ENCODE measurements around the gene ITGB1.
"Not testable (repeated sequence)": the region's sequence is repeated elsewhere in the genome, so short reads cannot be mapped to it uniquely, and the experiment has no call there.

ITGB1 gene

DNA sequence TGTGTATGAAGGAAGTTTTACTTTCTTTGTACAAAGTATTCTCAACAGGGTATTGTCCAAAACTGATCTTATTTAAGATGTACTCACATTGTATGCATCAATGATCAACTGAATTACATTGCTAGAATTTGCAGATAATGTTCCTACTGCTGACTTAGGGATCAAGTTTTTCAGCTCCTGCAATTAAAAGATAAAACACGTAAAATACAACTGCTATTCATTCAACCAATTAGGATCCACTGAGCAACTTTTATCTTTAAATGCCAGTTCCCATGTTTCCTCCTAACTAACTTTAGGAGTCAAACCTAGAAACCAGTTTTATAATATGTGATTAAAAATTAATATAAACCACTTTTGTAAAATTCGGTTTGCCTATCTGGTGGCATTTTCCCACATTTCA is 35.9 kb downstream of the ITGB1 start:
- no peak for DNase-seq
- Mint-ChIP-seq H3K27me3 (no peaks in the 10 kb centered on the region), H3K36me3 (peaks cover 34 to 51% of the 10 kb centered on the region in 2 donors), H3K4me3 (no peak overlapping the region), H3K27ac (no peak overlapping the region), H3K9me3 (peaks cover 0 to 1% of the 10 kb centered on the region in 2 donors), H3K4me1 (peaks cover 0 to 2% of the 10 kb centered on the region in 2 donors)
- ATAC-seq (replicated peaks), result no peak

DNA sequence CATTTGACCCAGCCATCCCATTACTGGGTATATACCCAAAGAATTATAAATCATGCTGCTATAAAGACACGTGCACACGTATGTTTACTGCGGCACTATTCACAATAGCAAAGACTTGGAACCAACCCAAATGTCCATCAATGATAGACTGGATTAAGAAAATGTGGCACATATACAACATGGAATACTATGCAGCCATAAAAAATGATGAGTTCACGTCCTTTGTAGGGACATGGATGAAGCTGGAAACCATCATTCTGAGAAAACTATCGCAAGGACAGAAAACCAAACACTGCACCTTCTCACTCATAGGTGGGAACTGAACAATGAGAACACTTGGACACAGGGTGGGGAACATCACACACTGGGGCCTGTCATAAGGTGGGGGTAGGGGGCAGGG is 40.2 kb downstream of the ITGB1 start:
- H3K4me3 Mint-ChIP-seq; H3K27ac Mint-ChIP-seq; DNase-seq; ATAC-seq (replicated peaks); H3K9me3 Mint-ChIP-seq; H3K4me1 Mint-ChIP-seq; H3K27me3 Mint-ChIP-seq: not testable (repeated sequence)
- peaks cover 48 to 61% of the 10 kb centered on the region in 2 donors for H3K36me3 Mint-ChIP-seq

DNA sequence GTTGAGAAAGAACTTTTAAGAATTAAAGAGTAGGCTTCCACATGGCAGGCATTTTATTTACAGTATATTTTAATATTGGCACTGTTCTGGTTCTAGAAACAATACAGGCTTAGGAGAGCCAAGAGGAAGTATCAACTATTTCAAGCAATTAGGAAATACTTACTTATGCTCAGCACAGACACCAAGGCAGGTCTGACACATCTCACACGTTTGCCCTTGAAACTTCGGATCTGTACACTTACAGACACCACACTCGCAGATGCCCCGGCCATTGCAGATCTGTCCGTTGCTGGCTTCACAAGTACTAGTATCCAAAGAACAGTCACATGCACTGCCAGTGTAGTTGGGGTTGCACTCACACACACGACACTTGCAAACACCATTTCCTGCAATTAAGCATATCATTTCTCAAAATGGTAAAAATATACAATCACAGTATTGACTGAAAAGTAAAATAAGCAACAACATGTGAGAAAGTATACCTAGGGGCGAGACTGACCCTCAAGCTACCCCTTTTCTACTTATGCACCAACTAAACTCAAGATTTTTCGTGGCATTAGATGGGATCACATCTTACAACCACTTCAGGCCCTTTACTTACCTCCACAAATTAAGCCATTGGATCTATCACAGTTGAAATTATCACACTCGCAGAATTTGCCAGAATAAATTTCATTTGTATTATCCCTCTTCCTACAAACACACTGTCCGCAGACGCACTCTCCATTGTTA is 46.6 kb downstream of the ITGB1 start:
- no peak overlapping the region for H3K27ac Mint-ChIP-seq
- no peaks in the 10 kb centered on the region for H3K27me3 Mint-ChIP-seq
- ATAC-seq (replicated peaks) (no peak), DNase-seq (no peak)
- H3K4me3 Mint-ChIP-seq, result no peak overlapping the region
- H3K36me3 Mint-ChIP-seq, result peaks cover 43 to 62% of the 10 kb centered on the region in 2 donors
- H3K9me3 Mint-ChIP-seq, result no peaks in the 10 kb centered on the region
- H3K4me1 Mint-ChIP-seq, result peaks cover 0 to 2% of the 10 kb centered on the region in 2 donors

DNA sequence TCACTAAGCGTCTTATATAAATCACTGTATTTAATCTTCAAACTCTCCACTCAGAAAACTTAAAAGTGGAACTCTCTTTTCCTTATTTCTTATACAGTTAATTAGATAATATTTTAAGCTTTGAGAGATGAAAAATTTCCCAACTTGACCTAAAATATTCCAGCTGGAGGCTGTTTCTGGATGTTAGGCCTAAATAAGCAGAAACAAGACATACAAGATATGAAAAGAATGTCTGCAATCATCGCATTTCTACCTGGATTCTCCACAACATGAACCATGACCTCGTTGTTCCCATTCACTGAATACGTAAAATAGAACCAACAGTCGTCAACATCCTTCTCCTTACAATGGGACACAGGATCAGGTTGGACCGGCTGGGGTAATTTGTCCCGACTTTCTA is 48.1 kb downstream of the ITGB1 start:
- H3K27me3 Mint-ChIP-seq; H3K9me3 Mint-ChIP-seq; H3K27ac Mint-ChIP-seq; H3K4me1 Mint-ChIP-seq; ATAC-seq (replicated peaks); H3K4me3 Mint-ChIP-seq; DNase-seq: not testable (repeated sequence)
- H3K36me3 Mint-ChIP-seq, result peaks cover 29 to 54% of the 10 kb centered on the region in 2 donors

DNA sequence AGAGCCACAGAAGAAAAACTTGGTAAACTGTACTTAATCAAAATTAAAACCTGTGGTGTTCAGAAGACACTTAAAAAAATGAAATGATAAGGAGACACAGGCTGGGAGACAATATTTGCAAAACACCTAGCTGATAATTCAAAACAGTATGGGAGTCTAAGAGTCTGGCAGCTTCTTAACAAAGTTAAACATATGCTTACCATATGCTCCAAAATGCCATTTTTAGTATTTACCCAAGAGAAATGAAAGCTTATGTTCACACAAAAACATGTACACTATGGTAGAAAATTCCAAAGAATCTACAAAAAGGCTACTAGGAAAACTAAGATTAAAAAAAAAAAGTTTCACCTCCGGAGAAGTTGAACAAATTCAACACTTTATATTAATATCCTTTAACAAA is 48.6 kb downstream of the ITGB1 start:
- Mint-ChIP-seq H3K36me3 (peaks cover 24 to 49% of the 10 kb centered on the region in 2 donors), H3K4me3 (no peak overlapping the region), H3K9me3 (no peaks in the 10 kb centered on the region), H3K27ac (no peak overlapping the region), H3K27me3 (no peaks in the 10 kb centered on the region), H3K4me1 (peaks cover 0 to 2% of the 10 kb centered on the region in 2 donors)
- DNase-seq (no peak), ATAC-seq (replicated peaks) (no peak)

DNA sequence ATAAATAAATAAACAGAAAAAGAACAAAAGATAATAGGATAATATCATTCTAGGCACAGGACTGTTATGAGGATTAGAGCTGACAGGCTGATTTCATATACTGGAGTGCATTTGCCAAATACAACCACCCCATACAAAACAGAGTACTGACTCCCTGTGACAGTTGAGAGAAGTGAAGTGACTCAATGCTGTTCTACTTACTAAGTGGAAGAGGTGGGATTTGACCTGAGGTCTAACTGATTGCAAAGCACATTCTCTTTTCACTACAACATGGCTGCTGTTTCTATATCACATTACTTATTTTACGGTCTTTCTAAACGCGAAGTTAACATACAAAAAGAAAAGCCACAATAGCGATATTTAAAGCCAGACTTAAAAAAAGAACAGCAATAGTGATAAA is 51.4 kb downstream of the ITGB1 start:
- Mint-ChIP-seq H3K4me3 (no peak overlapping the region), H3K27ac (no peak overlapping the region), H3K36me3 (peaks cover 5 to 38% of the 10 kb centered on the region in 2 donors), H3K9me3 (no peaks in the 10 kb centered on the region), H3K4me1 (no peaks in the 10 kb centered on the region), H3K27me3 (no peaks in the 10 kb centered on the region)
- ATAC-seq (replicated peaks) (no peak), DNase-seq (no peak)

DNA sequence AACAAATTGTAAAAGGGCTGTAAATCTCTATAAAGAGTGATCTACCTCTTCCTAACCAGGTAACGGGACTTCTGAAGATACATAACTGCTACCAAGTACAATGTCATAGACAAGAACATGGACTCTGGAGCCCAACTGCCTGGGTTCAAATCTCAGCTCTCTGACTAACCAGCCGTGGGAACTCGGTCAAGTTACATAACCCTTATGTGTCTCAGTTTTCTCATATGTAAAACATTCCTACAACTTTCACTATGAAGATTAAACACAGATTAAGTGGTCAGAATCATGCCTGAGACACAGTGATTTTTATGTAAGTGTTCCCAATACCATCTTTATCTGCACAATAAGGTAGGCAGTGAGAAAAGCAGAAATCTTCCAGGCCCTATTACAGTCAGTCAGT is 52.6 kb downstream of the ITGB1 start:
- Mint-ChIP-seq H3K9me3 (no peaks in the 10 kb centered on the region), H3K4me1 (no peaks in the 10 kb centered on the region), H3K27ac (no peak overlapping the region), H3K4me3 (no peak overlapping the region), H3K27me3 (no peaks in the 10 kb centered on the region), H3K36me3 (peaks cover 5 to 34% of the 10 kb centered on the region in 2 donors)
- DNase-seq, result no peak
- no peak for ATAC-seq (replicated peaks)

DNA sequence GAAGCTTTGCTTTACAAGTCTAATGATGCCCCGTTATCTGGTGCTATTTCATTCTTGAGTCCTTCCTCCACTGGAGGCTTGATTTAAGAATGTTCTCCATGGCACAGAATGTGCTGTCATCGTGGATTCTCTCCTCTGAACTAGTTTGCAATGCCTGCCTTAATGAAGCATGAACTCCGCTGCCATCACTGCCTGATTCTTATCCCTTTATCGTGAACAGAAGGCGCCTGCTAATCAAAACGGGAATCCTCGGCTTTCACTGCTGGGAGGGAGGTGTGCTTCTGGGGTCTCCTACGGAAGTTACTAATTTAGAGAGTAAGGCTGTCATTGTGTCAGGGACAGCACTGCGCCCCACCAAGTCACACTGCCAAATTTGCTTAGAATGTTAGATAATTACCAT is 56.2 kb downstream of the ITGB1 start:
- H3K4me1 Mint-ChIP-seq, result no peaks in the 10 kb centered on the region
- no peaks in the 10 kb centered on the region for H3K27me3 Mint-ChIP-seq
- H3K9me3 Mint-ChIP-seq, result no peaks in the 10 kb centered on the region
- DNase-seq, result no peak
- H3K27ac Mint-ChIP-seq, result no peak overlapping the region
- H3K36me3 Mint-ChIP-seq, result peaks cover 9 to 36% of the 10 kb centered on the region in 2 donors
- no peak overlapping the region for H3K4me3 Mint-ChIP-seq
- no peak for ATAC-seq (replicated peaks)

DNA sequence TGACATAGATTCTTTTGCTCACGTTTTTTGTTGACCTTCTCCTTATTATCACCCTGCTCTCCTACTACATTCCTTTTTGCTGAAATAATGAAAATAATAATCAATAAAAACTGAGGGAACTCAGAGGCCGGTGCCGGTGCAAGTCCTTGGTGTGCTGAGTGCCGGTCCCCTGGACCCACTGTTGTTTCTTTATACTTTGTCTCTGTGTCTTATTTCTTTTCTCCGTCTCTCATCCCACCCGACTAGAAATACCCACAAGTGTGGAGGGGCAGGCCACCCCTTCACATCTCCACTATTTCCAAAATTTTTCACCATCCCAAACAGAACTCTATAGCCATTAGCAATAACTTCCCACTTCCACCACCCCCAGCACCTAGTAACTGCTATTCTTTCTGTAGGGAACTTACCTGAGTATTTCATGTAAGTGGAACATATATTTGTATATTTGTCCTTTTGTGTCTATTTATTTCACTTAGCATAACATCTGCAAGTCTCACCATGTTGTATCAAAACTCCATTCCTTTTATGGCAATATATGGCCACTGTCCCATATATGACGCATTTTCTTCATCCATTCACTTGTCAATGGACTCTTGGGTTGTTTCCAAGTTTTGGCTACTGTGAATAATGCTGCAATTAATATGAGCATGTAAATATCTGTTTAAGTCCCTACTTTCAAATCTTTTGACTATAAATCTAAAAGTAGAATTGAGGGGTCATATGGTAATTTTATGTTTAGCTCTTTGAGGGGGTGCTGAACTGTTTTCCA is 62.6 kb downstream of the ITGB1 start:
- H3K36me3 Mint-ChIP-seq, result peaks cover 11 to 26% of the 10 kb centered on the region in 2 donors
- H3K9me3 Mint-ChIP-seq; H3K27me3 Mint-ChIP-seq; ATAC-seq (replicated peaks); H3K4me3 Mint-ChIP-seq; DNase-seq; H3K27ac Mint-ChIP-seq; H3K4me1 Mint-ChIP-seq: not testable (repeated sequence)

DNA sequence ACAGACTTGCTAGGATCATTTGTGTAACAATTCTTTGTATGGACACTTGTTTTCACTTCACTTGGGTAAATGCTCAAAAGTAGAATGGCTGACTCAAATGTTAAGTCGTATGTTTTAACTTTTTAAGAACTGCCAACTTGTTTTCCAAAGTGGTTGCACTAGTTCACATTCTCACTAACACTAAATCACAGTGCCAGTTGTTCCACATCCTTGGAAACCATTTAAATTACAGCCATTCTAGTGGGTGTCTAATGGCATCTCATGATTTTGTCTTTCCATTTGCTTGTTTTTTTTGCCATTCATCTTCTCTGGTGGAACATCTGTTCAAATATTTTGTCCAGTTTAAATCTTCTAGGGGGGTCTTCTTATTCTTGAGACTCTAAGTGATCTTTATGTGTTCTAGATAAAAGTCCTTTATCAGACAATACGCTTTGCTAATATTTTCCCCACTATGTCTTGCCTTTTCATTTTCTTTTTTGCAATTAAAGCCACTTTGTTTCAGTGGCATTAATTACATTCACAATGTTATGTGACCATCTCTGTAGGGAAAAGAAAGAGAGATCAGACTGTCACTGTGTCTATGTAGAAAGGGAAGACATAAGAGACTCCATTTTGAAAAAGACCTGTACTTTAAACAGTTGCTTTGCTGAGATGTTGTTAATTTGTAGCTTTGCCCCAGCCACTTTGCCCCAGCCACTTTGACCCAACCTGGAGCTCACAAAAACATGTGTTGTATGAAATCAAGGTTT is 63.9 kb downstream of the ITGB1 start:
- Mint-ChIP-seq H3K4me3 (no peak overlapping the region), H3K9me3 (no peaks in the 10 kb centered on the region), H3K27ac (no peak overlapping the region), H3K4me1 (no peaks in the 10 kb centered on the region), H3K27me3 (no peaks in the 10 kb centered on the region), H3K36me3 (peaks cover 11 to 26% of the 10 kb centered on the region in 2 donors)
- ATAC-seq (replicated peaks), result no peak
- DNase-seq, result no peak

DNA sequence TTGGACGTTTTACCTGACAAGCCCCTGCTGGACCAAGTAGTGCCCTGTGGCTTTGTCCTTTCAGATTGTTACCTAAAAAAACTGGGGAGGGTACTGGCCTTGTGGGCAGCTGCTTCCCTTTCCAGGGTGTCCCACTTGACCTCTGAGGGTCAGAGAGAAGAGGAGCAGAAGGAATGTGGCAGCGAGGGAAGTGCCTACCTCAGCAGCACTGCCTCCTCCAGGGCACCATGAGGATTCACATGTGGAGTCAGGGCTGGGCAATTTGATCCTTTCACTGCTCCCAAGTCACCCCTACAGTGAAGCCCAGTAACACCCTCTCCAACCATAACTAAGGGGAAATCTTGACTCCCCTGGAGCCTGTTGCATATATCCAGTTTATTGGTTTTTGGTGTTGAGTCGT is 64.6 kb downstream of the ITGB1 start:
- H3K4me3 Mint-ChIP-seq, result no peak overlapping the region
- H3K36me3 Mint-ChIP-seq, result peaks cover 11 to 25% of the 10 kb centered on the region in 2 donors
- H3K27ac Mint-ChIP-seq, result no peak overlapping the region
- no peaks in the 10 kb centered on the region for H3K4me1 Mint-ChIP-seq
- no peaks in the 10 kb centered on the region for H3K9me3 Mint-ChIP-seq
- DNase-seq (no peak), ATAC-seq (replicated peaks) (no peak)
- no peaks in the 10 kb centered on the region for H3K27me3 Mint-ChIP-seq

DNA sequence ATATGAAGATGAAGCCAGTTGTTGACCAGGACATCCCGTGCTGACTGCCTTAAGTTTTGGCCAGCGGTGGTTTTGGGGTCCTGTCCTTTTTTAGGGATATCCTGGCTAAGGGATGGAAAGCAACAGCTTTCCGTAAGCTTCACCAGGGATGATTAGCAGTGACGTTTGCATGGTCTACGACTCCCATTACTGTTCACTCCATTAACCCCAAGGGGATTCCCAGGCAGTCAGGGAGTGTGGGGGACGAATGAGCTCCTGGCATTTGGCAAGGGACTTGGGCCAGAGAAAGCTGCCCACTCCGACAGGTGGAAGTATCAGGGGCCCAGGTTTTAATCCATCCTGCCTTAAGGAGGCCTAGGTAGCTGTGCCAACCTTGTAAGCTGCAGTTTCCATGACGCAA is 66.8 kb downstream of the ITGB1 start:
- no peak for DNase-seq
- no peak overlapping the region for H3K27ac Mint-ChIP-seq
- no peaks in the 10 kb centered on the region for H3K4me1 Mint-ChIP-seq
- H3K4me3 Mint-ChIP-seq, result no peak overlapping the region
- ATAC-seq (replicated peaks), result no peak
- no peaks in the 10 kb centered on the region for H3K9me3 Mint-ChIP-seq
- no peaks in the 10 kb centered on the region for H3K27me3 Mint-ChIP-seq
- peaks cover 2 to 6% of the 10 kb centered on the region in 2 donors for H3K36me3 Mint-ChIP-seq

DNA sequence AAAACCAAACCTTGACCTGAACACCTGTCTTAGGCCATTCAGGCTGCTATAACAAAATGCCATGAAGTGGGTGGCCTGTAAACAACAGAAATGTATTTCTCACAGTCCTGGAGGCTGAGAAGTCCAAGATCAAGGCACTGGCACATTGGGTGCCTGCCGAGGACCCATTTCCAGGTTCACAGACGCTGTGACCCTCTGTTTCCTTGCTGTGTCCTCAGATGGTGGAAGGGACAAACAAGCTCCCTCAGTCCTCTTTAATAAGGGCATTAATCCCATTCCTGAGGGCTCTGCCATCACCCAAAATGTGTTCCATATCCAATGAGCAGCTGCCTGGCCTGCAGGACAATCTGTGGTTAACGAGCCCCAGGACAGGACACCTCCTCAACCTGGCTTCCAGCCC is 67.6 kb downstream of the ITGB1 start:
- Mint-ChIP-seq H3K36me3 (peaks cover 0 to 4% of the 10 kb centered on the region in 2 donors), H3K4me1 (no peaks in the 10 kb centered on the region), H3K27ac (no peak overlapping the region), H3K9me3 (no peaks in the 10 kb centered on the region), H3K4me3 (no peak overlapping the region), H3K27me3 (no peaks in the 10 kb centered on the region)
- ATAC-seq (replicated peaks), result no peak
- DNase-seq, result no peak

- Mint-ChIP-seq H3K9me3 (no peaks in the 10 kb centered on the region), H3K4me1 (no peaks in the 10 kb centered on the region), H3K27me3 (no peaks in the 10 kb centered on the region), H3K4me3 (no peak overlapping the region), H3K36me3 (no peaks in the 10 kb centered on the region), H3K27ac (no peak overlapping the region)
- no peak for DNase-seq
- ATAC-seq (replicated peaks), result no peak
Observed at GRCh38 chr10:32889631-32890212, 68.3 kb downstream of the ITGB1 start.

All from stimulated activated naive B cell treated with anti-CD40 and anti-IgM and Interleukin-4, amounts not matched to agents 10 μg/mL and 1 μg/mL and 100 μg/mL, for 72 hours (primary cell).